Frontal cortex (tissue), 4 donors: ENCODE data around the gene DENND6A. TPM values are rescaled to one million over a fixed set of nuclear protein-coding genes. Genes with fewer than 3 reads are reported as not detected.
"Not testable (repeated sequence)": the region's sequence is repeated elsewhere in the genome, so short reads cannot be mapped to it uniquely, and the experiment has no call there.

ENCODE experiments used
- DNase-seq, 2 donors: peaks; one replicate each; pipeline ENCODE4 v3.0.0; 2012; ENCODE audit warnings: low spot score in 2 of 2
- FAIRE-seq: peaks from 2 replicates; lab custom pipeline; 2012; peaks lifted over from hg19 to GRCh38; lab: Jason Lieb, UNC
- total RNA-seq: library from RNA; depleted of rRNA; stranded (reverse); fragments of >200 nt; gene quantifications from one replicate; pipeline ENCODE4 v1.2.3, GENCODE V29; 2014
- donor health status: control.
- donor health status: control.
- donor health status: control.

The DENND6A gene
- total RNA-seq, 1 donor from 2014 or later: 46.1 TPM

DNA sequence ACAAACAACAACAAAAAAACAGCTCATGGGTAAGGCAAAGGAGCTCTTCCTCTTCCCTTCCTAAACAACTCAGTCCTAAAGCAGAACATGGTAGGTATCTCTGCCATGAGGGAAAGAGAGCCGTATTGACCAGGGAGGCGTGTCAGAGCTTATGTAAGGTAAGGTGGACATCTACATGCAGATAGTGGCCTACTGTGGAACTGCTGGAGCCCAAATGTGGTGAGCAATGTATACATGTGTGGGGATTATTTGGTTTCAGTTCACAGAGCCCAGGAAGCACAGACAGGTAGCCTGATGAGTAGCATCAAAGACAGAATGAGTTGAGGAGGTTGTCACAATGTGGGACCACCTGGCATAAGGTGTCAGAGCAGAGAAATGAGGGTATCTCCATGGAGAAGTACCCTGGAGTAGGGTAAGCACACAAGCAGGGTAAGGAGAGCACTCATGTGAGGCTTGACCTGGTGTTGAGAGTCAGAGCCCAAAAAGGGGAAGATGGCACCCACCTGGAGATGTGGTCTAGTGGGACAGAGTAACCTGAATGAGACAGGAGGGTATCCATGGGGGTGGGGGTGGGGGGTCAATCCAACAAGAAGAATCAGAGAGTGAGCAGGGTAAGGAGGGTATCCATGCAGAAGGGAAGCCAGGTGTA, 45.5 kb downstream of the DENND6A start:
- FAIRE-seq (no peak), DNase-seq (no peak)

DNA sequence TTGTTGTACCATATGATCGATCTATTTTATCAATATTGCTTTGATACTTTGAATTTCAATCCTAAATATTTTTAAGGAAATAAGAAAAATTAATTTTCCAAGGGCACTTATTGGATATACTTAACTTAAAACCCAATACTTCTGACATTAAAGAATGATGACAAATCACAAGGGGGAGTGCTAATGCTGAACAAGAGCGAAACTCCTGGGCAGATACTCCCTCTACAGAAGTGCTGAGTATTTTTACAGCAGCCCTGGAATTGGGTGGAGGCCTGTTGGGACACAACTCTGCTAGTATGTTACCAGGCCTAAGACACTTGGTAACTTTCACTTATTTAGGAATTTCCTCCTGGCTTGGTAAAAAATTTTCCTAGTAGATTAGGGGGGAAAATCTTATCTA, 46.2 kb downstream of the DENND6A start:
- FAIRE-seq (no peak), DNase-seq (peak in 1 of 2 donors; percentile 13)

DNA sequence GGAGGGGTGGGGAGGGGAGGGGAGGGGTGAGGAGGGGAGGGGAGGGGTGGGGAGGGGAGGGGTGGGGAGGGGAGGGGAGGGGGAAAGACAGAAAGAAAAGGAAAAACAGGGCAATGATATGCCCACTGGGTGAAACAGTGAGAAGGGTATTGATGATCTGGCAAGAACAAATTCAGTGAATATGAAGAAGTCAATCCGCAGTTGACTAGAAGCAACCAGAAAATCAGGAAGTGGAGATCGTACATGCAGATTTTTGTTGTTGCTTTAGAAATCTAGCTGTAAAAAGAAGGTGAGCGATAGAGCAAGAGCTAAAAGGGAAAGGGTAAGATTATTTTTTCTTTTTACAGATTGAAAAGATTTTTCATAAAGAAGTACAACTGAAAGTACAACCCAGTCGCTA, 48.1 kb downstream of the DENND6A start:
- FAIRE-seq (no peak), DNase-seq (no peak)

DNA sequence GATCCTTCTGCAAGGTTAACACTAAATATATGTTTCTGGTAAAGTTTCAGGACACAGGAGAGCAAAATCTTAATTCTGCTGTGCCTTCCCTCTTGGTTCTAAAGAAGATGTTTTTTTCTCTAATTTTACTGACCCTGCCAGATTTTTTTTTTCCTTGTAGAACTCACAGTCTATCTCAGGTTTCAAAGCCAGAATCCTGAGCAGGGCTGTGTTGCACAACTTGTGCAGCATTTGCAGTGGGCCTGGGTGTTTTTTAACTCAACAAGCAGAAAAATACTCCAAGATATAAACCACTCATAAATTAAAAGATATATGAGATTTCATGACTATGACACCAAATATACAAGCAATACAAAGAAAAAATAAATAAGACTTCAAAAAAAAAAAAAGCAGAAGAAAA, 55.5 kb downstream of the DENND6A start:
- FAIRE-seq (no peak), DNase-seq (no peak)

DNA sequence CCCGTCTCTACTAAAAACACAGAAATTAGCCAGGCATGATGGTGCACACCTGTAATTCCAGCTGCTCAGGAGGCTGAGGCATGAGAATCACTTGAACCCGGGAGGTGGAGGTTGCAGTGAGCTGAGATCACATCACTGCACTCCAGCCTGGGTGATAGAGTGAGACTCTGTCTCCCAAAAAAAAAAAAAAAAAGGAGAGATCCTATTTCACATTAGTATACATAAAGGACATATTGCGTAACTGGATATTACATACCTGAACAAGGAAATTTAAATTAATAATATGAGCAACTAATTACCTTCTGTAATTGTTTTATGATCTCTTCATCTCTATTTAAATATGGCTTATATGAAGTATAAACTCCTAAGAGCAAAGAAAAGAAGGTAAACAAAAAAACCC, 58.6 kb downstream of the DENND6A start:
- not testable (repeated sequence) for FAIRE-seq, DNase-seq

DNA sequence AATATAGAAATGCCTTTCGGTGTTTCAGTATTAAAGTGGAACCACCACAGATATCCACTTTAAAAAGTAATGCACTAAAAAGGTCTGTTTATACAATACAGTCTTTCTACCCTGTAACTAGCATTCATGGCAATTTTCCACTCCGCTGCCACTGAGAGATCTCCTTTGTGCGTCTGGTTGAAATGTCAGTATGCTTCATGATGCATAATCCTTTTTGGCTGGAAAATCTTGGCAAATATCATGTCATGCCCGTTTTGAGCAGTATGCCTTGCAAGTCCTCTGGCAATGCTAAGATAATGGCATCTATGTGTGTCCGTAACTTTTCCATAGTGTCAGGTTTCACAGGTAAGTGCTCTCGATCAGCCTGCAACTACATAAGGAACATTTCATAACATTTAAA, 64.9 kb downstream of the DENND6A start:
- no peak for DNase-seq

DNA sequence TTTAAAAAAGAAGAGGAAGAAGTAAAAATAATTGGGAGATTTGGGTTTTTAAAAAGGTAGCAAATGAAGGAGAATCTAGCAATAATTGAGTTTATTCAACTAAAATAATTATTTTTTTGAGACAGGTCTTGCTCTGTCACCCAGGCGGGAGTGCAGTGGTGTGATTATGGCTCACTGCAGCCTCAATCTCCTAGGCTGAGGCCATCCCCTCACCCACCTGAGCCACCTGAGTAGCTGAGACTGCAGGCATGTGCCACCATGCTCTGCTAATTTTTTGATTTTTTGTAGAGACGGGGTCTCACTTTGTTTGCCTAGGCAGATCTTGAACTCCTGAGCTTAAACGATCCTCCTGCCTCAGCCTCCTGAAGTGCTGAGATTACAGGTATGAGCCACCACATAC, 68.1 kb downstream of the DENND6A start:
- DNase-seq (no peak), FAIRE-seq (no peak)

More for the DNA sequence above, 64.9 kb downstream of the DENND6A start:
- FAIRE-seq: no peak

DNA sequence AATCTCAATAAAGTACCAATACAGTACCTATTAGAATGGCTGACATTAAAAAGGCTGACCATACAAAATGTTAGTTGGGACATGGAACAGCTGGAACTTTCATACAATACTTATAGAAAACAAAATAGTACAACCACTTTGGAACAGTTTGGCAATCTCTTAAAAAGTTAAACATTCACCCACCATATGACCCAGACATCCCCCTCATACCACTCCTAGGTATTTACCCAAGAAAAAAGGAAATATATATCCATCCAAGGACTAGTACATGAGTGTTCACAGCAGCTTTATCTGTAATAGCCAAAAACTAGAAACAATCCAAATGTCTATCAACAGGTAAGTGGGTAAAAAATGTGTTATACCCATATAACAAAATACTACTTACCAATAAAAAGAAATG, 70.5 kb downstream of the DENND6A start:
- DNase-seq (no peak), FAIRE-seq (no peak)

DNA sequence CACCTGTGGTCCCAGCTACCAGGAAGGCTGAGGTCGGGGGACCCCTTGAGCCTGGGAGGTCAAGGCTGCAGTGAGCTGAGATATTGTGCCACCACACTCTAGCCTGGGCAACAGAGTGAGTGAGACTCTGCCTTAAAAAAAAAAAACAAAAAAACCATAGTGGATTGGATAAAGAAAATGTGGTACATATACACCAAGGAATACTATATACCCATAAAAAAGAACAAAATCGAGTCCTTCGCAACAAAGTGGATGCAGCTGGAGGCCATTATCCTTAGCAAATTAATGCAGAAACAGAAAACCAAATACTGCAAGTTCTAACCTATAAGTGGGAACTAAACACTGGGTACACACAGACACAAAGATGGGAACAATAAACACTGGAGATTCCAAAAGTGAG, 75.1 kb downstream of the DENND6A start:
- no peak for DNase-seq
- FAIRE-seq: no peak

DNA sequence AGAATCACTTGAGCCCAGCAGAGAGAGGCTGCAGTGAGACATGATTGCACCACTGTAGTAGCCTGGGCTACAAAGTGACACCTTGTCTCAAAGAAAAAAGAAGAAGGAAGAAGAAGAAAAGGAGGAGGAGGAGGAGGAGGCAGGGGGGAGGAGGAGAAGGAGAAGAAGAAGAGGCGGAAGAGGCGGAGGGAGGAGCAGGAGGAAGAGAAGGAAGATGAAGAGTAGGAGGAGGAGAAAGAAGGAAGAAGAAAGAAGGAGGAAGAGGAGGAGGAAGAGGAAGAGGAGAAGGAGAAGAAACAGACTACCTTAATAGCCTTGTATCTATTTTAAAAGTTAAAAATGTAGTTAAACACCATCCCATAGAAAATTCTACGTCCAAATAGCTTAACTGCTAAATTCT, 76.6 kb downstream of the DENND6A start:
- DNase-seq (no peak), FAIRE-seq (no peak)

DNA sequence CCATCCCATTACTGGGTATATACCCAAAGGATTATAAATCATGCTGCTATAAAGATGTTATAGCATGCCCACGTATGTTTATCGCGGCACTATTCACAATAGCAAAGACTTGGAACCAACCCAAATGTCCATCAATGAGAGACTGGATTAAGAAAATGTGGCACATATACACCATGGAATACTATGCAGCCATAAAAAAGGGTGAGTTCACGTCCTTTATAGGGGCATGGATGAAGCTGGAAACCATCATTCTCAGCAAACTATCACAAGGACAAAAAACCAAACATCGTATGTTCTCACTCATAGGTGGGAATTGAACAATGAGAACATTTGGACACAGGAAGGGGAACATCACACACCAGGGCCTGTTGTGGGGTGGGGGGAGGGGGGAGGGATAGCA, 81.0 kb downstream of the DENND6A start:
- not testable (repeated sequence) for FAIRE-seq, DNase-seq

DNA sequence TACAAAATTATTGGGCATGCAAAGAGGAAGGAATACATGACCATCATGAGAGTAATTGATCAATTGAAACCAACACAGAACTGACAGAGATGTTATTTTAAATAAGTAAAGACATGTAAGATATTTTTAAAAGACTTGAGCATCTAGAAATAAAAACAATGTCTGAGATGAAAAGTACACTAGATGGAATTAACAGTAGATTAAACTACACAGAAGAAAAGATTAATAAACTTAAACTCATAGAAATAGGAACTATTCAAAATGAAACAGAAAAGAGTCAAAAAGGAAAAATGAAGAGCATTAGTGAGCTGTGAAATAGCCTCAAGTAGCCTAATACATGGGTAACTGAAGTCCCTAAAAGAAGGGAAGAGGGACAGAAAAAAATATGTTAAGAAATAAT, 87.2 kb downstream of the DENND6A start:
- no peak for DNase-seq
- no peak for FAIRE-seq

DNA sequence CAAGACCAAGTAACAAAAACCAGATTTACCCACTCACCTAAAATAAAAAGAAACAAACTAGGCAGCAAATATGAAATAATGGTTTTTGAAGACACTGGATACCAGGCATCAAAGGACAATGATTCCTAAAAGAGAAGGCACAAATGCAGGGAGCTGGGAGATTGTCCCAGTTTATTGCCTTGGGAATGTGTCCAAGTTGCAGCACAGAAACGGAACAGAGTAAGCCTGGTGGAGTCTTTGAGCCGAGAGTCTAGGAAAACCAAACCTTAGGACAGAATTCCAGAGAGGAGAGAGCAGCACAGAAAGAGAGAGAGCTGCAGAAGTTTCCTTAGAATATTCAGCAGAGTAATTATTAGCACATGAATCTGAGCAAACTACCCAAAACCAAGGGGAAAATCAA, 87.9 kb downstream of the DENND6A start:
- no peak for DNase-seq
- FAIRE-seq: no peak

DNA sequence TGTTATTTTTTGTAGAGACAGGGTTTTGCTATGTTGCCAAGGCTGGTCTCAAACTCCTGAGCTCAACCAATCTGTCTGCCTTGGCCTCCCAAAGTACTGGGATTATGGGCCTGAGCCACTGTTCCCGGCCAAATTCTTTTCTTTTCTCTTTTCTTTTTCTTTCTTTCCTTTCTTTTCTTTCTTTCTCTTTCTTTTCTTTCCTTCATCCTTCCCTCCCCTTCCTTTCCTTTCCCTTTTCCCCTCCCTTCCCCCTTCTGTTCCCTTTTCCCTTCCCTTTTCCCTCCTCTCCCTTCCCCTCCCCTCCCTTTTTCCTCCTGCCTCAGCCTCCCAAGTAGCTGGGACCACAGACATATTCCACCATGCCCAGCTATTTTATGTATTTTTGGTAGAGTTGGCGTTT, 92.7 kb downstream of the DENND6A start:
- no peak for DNase-seq
- no peak for FAIRE-seq

DNA sequence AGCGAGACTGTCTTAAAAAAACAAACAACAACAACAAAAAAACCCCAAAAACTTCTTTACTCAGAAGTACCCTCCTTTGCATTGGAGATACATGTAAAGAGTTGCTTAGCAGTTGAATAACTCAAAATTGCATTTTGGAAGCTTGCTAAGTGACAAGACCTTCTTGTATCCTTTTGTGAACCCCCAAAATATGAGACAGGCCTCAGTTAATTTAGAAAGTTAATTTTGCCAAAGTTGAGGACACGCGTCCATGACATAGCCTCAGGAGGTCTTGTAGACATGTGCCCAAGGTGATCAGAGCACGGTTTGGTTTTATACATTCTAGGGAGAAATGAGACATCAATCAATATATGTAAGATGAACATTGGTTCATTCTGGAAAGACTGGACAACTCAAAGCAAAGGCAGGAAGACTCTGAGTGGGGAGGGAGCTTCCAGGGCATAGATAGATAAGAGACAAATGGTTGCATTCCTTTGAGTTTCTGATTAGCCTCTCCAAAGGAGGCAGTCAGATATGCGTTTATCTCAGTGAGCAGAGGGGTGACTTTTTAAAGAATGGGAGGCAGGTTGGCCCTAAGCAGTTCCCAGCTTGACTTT, 94.0 kb downstream of the DENND6A start:
- no peak for DNase-seq
- FAIRE-seq: no peak

DNA sequence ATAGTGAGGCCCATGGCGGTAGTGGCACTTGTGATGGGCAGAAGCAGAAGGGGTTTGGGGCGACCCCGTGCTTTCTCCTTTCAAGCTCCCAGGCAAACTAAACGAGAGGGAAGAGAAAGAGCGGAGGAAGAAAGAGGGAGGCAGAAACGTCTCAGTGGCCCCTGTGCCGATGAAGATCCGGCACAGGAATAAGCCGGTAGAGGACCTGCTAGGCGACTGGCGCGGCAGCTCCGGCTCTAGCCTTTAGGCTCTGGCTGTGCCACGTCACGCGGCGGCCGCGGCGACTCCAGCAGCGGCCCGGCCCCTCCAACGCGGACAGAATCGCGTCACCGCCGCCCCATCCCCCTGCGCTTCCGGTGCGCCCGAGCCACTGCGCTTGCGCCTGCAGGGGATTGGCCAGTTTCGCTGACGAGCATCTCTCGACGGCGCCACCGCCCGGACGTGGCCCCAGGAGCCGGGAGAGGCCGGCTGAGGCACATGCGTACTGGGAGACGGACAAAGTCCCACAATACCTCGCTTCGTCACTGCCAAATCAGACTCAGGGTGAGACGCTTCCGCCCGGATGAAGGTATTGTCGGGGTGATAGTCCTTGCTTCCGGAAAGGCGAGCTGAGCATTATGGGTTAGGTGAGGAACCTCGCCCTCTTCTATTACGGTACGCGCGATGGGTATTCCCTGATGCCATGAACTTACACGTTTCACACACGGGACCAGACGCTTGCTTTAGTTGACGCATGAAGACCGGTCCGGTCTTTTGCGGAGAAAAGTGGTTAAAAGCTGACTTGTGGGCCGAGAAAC, 95.6 kb downstream of the DENND6A start, which contains the start of gene ARF4:
Gene ARF4 (minus strand): TSS at position 218 of the 797 bp plus-strand sequence. CDS start 204 bp downstream, at position 14.
- FAIRE-seq (no peak), DNase-seq (peak; percentile 89 to 94)

DNA sequence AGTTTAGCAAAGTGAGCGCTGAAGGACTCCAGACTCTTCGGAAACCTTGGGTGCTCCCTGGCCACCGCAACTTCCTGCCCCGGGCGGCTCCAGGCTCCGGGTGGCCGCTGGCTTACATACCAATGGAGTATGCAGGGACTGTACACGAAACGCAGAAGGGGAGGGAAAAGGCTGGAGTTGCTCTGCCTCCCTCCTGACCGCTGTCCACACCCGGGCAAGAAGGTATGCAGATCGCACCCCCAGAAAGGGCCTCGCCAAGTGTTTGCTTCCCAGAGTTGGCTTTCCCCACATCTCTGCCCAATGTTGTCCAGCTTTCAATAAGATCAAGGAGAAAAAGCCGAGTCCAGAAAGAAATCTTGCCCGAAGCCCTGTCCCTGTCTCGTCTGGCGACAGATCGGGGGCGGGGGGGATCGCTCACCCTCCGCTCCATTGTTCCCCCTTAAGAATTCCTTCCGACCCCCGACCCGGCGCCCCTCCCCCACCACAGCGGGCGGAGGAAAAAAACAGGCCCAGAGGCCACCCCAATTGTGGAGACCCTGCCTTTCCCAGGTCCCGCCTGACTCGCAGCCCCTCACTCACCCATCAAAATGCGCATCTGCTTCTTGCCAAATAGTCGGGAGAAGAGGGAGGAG, 96.3 kb downstream of the DENND6A start:
- FAIRE-seq: no peak
- peak; percentile 30 to 37 for DNase-seq

DNA sequence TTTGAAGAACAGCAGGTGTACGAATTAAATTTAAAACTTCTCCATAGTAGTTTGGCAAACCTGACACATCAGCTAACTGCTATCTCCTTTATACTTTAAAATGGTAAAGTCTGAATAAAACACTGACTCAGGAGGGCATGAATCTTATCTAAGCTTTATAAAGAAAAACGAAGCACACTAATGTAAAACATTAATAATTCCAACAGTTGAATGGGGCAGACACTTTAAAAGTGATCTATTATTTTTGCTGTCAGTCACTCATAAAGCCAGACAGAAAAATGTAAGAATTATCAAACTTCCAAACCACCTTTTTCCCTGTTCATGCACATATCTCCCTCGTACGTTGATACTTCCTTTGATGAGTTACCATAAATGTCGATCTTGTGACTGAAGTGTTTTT, 98.3 kb downstream of the DENND6A start:
- FAIRE-seq: no peak
- DNase-seq: no peak

DNA sequence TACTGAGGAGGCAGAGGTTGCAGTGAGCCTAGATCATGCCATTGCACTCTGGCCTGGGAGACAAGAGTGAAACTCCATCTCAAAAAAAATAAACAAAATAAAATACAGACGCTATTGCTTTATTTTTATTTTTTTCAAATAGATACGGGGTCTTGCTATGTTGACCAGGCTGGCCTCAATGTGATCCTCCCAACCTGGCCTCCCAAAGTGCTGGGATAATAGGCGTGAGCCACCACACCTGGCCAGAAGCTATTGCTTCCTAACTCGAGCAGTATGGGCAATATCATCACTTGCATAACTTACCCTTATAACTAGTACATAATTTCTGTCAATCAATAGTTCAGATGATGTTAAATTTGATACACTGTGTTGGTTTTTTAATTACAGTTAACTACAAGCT, 98.7 kb downstream of the DENND6A start:
- FAIRE-seq (no peak), DNase-seq (no peak)

DNA sequence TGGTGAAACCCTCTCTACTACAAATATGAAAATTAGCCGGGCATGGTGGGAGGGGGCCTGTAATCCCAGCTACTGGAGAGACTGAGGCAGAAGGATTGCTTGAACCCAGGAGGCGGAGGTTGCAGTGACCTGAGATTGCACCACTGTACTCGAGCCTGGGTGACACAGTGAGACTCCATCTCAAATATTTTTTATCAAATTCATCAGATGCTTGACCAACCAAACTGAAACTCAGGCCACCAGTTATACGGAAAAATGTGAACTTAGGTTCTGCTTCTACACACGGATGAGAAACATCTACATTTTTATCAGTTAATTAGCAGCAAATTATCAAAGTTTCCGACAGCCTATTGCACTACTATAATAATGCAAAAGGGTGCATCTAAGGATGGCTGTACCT, 100.6 kb downstream of the DENND6A start:
- no peak for DNase-seq
- FAIRE-seq: no peak

DNA sequence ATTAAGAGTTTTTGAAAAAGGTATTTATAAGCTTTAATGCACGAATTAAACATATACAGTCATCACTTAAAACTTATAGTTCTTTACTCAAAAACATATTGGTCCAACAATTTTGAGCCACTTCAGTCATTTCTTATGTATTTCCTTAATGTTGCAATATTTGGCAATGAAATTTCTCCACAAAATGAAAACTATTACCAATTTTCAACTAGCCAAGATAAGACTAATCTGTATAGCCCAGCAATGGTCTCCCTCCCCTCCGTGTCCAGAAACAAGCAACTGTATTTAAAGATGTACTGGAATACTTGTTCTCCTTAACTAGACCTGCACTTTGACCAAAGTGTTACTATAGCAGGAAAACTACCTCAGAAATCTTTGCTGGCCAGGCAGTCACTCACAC, 105.0 kb downstream of the DENND6A start:
- FAIRE-seq: no peak

More for the DNA sequence above, 105.0 kb downstream of the DENND6A start:
- DNase-seq: no peak
